Thyroid gland (tissue), 4 donors: ENCODE data around the gene ALAS2.

Experiments
- POLR2A ChIP-seq, 2 donors: fragments of 450-650 bp; IDR thresholded peaks; one replicate each; pipeline ENCODE4 v1.6.1; 2017; ENCODE audit warnings: antibody characterized with exemption in 2 of 2, mild to moderate bottlenecking in 2 of 2, moderate library complexity in 1 of 2
- TF ChIP-seq, protein P1 (sequence below), 6 experiments: fragments of 200-600 bp in 3 of 6; fragments of 450-650 bp in 3 of 6; sonication (generic) in 3 of 6; IDR thresholded peaks; one replicate each; pipeline ENCODE4 v1.5.1; 2016 to 2019; ENCODE audit warnings: antibody characterized with exemption in 6 of 6, mild to moderate bottlenecking in 2 of 6, inconsistent platforms in 1 of 6, moderate library complexity in 1 of 6

DNA sequence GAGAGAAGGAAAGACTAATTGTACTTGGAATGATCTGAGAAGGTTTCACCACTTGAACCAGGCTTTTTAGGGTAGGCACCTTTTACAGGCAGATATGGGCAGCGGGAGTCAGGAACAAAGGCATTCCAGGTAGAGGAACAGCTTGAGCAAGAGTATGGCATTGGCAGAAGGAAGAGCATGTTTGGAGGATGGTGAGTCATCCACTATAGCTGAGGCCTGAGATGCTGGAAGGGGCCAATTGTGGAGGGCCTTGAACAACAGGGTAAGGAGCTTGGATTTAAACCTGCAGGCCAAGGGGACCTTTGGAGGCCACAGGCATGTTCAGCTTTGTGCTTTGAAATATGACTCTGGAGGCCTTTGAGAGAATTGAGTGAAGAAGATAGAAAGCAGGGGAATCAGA, 69.0 kb downstream of the ALAS2 start:
- TF ChIP-seq, protein P1, sequence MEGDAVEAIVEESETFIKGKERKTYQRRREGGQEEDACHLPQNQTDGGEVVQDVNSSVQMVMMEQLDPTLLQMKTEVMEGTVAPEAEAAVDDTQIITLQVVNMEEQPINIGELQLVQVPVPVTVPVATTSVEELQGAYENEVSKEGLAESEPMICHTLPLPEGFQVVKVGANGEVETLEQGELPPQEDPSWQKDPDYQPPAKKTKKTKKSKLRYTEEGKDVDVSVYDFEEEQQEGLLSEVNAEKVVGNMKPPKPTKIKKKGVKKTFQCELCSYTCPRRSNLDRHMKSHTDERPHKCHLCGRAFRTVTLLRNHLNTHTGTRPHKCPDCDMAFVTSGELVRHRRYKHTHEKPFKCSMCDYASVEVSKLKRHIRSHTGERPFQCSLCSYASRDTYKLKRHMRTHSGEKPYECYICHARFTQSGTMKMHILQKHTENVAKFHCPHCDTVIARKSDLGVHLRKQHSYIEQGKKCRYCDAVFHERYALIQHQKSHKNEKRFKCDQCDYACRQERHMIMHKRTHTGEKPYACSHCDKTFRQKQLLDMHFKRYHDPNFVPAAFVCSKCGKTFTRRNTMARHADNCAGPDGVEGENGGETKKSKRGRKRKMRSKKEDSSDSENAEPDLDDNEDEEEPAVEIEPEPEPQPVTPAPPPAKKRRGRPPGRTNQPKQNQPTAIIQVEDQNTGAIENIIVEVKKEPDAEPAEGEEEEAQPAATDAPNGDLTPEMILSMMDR (IDR thresholded peaks at IDR 0.05): no peak
- no peak for TF ChIP-seq POLR2A (IDR thresholded peaks at IDR 0.05)
